ENCODE data around the gene B3GNT8. TPM values are rescaled to one million over a fixed set of nuclear protein-coding genes. Genes with fewer than 3 reads are reported as not detected.
"Not testable (repeated sequence)": the region's sequence is repeated elsewhere in the genome, so short reads cannot be mapped to it uniquely, and the experiment has no call there.

B3GNT8 gene
- polyA plus RNA-seq, 3 donors: 0.89 to 2.0 (median 1.6) TPM

- WGBS, 3 donors: 65 to 90% (median 75%) methylated on average over 3 of the region's 3 CpGs
- H3K27ac ChIP-seq (ENCODE audit: low read depth, low read length): no peak overlapping the region
These were observed 25.2 kb downstream of the B3GNT8 start for GRCh38 chr19:41402010-41402409.

DNA sequence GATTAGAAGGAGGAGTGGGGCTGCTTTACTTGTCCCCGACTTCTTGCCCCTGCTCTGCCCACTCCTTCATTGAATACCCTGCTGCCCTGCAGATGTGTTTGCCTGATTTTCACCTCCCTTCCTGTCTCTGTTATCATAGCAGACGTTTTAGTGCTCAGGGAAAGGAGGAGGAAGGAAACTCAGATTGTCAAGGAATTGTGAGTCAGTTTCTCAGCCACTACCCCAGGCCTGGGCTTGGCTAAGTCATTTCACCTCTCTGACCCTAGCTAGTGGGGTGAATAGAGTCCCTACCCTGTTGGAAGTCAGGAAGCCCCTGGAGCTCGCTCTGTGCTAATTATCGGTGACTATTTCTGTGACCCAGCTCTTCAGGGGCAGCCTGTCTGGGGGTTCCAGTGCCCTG is 25.7 kb downstream of the B3GNT8 start:
- 68 to 72% (median 68%) methylated on average over 4 of the region's 4 CpGs for WGBS, 3 donors
- H3K27ac ChIP-seq (ENCODE audit: low read depth, low read length): no peak overlapping the region

- H3K27ac ChIP-seq (ENCODE audit: low read depth, low read length): no peak overlapping the region
- 91 to 95% (median 91%) methylated on average over 2 of the region's 2 CpGs for WGBS, 3 donors
These were observed 27.6 kb downstream of the B3GNT8 start for GRCh38 chr19:41399525-41399924.

DNA sequence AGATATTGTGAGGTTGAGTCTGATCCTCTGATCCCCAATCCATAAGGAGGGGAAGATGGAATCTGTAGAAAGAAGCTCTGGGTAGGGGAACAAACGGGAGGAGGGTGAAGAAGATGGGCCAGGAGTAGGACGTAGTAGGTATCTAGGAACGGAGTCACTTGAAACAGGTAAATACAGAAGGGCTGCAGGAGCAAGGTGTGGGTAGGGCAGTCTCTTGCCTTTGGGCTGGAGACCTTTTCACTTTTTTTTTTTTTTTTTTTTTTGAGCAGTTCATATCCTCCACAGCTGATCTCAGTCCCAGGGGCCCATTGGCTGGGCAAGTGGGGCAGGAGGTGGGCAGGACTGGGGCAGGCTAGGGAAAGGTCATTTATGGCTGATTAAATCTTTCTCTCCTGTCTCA is 28.1 kb downstream of the B3GNT8 start:
- 63 to 92% (median 84%) methylated on average over 3 of the region's 3 CpGs for WGBS, 3 donors
- H3K27ac ChIP-seq (ENCODE audit: low read depth, low read length): no peak overlapping the region

DNA sequence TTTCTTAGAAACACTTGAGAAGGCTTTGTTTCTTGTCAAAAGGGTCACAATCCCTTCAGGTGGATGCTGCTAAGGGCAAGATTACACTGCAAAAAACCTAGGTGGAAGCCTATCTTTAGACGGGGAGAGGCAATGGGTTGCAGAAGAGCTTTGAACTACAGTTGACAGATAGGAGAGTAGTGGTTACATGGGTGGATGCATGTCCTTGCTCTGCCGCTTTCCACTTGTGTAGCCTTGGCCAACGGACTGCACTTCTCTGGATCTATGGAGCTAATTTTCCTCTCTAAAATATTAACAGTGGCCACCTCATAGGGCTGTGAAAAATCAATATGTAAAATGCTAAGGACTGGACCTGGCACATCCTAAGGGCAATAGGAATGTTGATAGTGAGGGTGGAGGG is 28.6 kb downstream of the B3GNT8 start:
- WGBS, 3 donors: 11 to 62% (median 51%) methylated on average over 3 of the region's 3 CpGs
- H3K27ac ChIP-seq (ENCODE audit: low read depth, low read length): no peak overlapping the region

DNA sequence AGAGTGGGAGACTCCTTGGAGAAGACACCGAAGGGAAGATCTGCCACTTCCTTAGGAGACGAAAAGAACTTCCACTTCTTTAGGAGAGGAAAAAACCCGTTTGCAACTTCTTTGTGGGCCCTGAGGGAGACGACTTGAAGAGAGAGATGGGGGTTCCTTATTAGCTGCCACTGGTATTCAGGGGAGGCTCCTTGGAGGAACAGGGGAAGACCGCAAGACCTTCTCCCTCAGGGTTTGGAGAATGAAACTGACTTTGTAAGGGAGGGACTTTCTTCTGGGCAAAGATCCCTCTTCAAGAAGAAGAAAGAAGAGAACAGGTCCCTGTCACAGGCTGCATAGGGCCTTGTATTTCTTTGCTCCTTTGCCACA is 29.1 kb downstream of the B3GNT8 start:
- WGBS, 3 donors: 0 to 1% (median 0%) methylated on average over 5 of the region's 5 CpGs

DNA sequence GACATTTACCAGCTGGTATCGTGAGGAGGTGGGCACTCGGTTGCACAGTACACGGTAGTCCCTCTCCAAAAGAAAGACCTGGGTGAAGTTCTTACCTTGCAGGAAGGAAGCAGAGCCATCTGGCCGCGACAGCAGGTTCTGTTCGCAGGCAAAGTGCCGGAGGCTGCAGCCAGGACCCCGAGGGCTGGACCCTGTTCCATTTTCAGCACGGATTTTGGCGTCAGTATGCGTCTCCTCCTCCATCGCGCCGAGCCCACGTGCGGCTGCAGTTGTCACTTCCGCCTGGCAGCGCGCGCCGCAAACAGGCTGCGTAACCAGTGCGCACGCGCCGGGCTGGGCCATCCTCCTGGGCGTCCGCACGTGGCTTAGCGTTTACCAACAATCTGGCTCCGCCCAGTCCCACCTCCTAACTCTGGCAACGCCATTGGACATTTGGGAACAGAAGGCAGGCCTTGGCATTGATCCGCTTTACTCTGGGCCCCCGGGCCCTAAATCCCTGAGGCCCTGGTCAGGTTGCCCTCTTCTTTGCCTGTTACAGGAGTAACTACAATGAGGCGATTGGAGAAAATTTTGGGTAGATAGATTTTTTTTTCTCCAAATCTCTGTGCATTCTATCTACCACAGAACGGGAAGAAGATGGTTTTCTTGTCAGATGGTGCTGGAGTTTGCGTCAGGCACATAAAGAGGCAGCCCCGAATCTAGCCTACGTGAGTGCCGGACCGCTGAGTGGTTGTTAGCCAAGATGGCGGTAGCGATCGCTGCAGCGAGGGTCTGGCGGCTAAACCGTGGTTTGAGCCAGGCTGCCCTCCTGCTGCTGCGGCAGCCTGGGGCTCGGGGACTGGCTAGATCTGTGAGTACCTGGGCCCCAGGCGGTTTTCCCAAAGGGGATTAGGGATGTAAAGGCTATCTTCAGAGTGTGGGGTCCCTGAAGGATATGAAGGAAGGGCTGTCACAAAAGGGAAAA is 29.8 kb downstream of the B3GNT8 start, which contains the start of the genes BCKDHA and EXOSC5:
Gene BCKDHA, plus strand, starts transcription at position 733 of the 964 bp plus-strand sequence. Its CDS starts 10 bp downstream, at position 743.
Gene EXOSC5, minus strand, starts transcription at position 274 of the 964 bp plus-strand sequence. Its CDS starts 31 bp downstream, at position 243.
- 0 to 1% (median 0%) methylated on average over 50 of the region's 50 CpGs for WGBS, 3 donors
- no peak within 1 kb of the TSS for H3K27ac ChIP-seq (ENCODE audit: low read depth, low read length)

More for the DNA sequence above, 29.1 kb downstream of the B3GNT8 start:
- H3K27ac ChIP-seq (ENCODE audit: low read depth, low read length): no peak overlapping the region

GRCh38 chr19:41395355-41395754 is 31.8 kb downstream of the B3GNT8 start:
- 61 to 79% (median 77%) methylated on average over 6 of the region's 6 CpGs for WGBS, 3 donors
- no peak overlapping the region for H3K27ac ChIP-seq (ENCODE audit: low read depth, low read length)

DNA sequence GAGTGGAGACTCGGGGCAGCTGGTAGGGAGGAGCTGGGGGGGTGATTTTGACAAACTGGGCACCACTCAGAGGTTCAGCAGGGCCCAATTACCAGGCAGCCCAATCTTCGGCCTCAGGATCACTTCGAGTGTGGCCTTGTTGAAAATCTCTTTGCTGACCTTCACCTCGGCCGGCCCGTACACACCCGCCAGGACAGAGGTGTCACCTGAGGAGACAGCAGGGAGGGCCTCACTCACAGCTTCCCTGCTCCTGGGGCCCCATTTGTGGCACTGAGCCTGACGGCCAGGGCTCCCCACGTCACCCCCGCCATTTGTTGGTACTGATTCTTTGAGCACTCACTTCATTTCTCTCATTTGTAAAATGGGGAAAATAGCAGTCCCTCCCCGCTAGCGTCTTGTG is 34.4 kb downstream of the B3GNT8 start:
- WGBS, 3 donors: 62 to 87% (median 85%) methylated on average over 12 of the region's 12 CpGs
- H3K27ac ChIP-seq (ENCODE audit: low read depth, low read length): no peak overlapping the region

DNA sequence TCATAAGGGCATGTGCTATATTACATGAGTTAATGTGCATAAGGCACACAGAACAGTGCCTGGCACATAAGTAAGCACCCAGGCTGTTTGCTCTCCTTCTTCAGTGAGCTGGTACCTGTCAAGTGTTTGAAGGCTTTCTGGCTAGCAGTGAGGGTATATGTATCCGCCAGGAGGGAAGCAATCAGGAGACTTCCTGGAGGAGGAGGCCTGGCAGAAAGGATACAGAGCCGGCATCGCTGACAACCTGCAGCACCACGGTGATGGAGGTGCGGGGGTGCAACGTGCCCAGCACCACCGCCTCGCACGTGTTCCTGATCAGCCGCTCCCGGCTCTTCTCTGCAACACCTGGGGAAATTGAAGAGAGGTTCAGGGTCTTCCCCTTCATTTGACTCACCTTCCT is 35.6 kb downstream of the B3GNT8 start:
- H3K27ac ChIP-seq (ENCODE audit: low read depth, low read length): no peak overlapping the region
- WGBS, 3 donors: 87 to 93% (median 89%) methylated on average over 11 of the region's 11 CpGs

- WGBS, 3 donors: 57 to 89% (median 66%) methylated on average over 13 of the region's 13 CpGs
- H3K27ac ChIP-seq (ENCODE audit: low read depth, low read length): no peak overlapping the region
These were observed 40.7 kb downstream of the B3GNT8 start for GRCh38 chr19:41386442-41386841.

GRCh38 chr19:41384351-41384750 is 42.8 kb downstream of the B3GNT8 start:
- WGBS, 3 donors: 88 to 96% (median 92%) methylated on average over 5 of the region's 5 CpGs

DNA sequence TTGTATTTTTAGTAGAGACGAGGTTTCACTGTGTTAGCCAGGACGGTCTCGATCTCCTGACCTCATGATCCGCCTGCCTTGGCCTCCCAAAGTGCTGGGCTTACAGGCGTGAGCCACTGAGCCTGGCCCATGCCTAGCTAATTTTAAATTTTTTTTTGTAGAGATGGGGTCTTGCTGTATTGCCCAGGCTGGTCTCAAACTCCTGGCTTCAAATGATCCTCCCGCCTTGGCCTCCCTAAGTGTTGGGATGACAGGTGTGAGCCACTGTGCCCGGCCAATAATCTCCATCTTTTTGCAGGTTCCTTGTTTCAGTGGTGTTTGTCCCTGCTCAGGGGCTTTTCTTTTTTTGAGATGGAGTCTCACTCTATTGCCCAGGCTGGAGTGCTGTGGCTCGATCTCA is 45.6 kb downstream of the B3GNT8 start:
- WGBS, 3 donors: 92 to 97% (median 95%) methylated on average over 8 of the region's 8 CpGs
- H3K27ac ChIP-seq (ENCODE audit: low read depth, low read length): not testable (repeated sequence)

More at GRCh38 chr19:41384351-41384750, 42.8 kb downstream of the B3GNT8 start:
- H3K27ac ChIP-seq (ENCODE audit: low read depth, low read length): no peak overlapping the region

- WGBS, 3 donors: 42 to 63% (median 45%) methylated on average over 9 of the region's 9 CpGs
- H3K27ac ChIP-seq (ENCODE audit: low read depth, low read length): no peak overlapping the region
These were observed 49.0 kb downstream of the B3GNT8 start for GRCh38 chr19:41377977-41378709.

DNA sequence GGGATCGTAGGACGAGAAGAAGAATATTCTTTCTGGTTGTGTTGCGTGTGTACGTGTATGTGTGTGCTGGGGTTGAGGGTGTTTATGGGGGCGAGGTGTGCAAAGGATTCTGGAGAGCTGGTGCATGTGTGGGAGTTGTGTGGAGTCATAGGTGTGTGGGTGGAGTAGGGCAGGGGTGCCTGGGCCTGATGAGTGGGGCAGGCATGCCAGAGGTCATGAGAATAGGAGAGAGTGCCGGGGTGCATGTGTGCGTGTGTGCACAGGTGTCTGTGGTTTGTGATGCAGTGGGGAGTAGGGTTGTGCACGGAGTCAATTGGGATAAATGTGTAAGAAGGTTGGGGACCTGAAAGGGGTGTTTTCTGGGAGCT is 50.2 kb downstream of the B3GNT8 start:
- H3K27ac ChIP-seq (ENCODE audit: low read depth, low read length): no peak overlapping the region
- 55 to 74% (median 61%) methylated on average over 8 of the region's 8 CpGs for WGBS, 3 donors

GRCh38 chr19:41376241-41376997 is 50.8 kb downstream of the B3GNT8 start, which contains the start of gene TMEM91:
TSS of gene TMEM91 (plus strand) at chr19:41376533. CDS start at chr19:41378310, 1,777 bp downstream.
- peak within 1 kb of the TSS; percentile 6 for H3K27ac ChIP-seq (ENCODE audit: low read depth, low read length)
- 1 to 3% (median 3%) methylated on average over 45 to 47 of the region's 47 CpGs for WGBS, 3 donors
